Measurements from ENCODE around the gene HELZ.
"Not testable (repeated sequence)": the region's sequence is repeated elsewhere in the genome, so short reads cannot be mapped to it uniquely, and the experiment has no call there.

HELZ gene

DNA sequence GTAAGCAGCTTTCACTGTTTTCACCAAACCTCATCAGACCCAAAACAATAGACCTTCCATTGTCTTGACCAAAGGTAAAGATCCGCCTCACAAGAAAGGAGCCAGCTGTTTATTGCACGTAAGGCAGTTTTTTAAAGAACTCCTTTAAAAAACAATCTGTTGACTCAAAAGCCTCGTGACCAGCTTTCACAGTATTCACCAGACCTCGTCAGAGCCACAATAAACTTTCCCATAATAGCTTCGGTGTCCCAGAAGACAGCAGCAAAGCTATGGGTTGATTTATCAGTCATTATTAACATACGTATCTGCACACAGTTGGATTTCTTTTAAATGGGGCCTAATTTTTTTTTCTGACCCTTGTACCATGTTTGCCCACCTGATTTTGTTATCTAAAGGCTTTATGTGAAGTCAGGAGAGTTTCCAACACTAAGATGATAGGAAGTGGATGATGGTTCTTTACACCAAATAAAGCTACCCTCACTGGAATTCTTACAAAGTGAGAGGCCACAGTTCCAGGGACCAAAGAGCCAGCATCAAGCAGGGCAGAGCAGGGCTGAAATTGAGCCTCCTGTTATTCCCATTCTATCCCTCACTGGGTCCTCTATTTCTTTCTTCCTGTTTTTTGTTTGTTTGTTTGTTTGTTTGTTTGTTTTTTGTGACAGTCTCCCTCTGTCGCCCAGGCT is 17.6 kb upstream of the HELZ start:
- H3K4me3 ChIP-seq (ENCODE audit: low read length) = no peak overlapping the region
- H3K9ac ChIP-seq (ENCODE audit: low read depth, low read length) = no peak overlapping the region
- 79% methylated on average over 7 of the region's 7 CpGs for WGBS
- peaks cover 7% of the 10 kb centered on the region; the same call in 1 of the 2 replicates for H3K4me1 ChIP-seq (ENCODE audit: insufficient read depth, low read length)
- no peaks in the 10 kb centered on the region for H3K36me3 ChIP-seq (ENCODE audit: insufficient read depth, low read length)
- H3K27me3 ChIP-seq (ENCODE audit: insufficient read depth, low read length) = no peaks in the 10 kb centered on the region
- no peak overlapping the region for H3K27ac ChIP-seq (ENCODE audit: low read depth, low read length)
- H3K9me3 ChIP-seq (ENCODE audit: insufficient read depth, low read depth, low read length) = no peaks in the 10 kb centered on the region

DNA sequence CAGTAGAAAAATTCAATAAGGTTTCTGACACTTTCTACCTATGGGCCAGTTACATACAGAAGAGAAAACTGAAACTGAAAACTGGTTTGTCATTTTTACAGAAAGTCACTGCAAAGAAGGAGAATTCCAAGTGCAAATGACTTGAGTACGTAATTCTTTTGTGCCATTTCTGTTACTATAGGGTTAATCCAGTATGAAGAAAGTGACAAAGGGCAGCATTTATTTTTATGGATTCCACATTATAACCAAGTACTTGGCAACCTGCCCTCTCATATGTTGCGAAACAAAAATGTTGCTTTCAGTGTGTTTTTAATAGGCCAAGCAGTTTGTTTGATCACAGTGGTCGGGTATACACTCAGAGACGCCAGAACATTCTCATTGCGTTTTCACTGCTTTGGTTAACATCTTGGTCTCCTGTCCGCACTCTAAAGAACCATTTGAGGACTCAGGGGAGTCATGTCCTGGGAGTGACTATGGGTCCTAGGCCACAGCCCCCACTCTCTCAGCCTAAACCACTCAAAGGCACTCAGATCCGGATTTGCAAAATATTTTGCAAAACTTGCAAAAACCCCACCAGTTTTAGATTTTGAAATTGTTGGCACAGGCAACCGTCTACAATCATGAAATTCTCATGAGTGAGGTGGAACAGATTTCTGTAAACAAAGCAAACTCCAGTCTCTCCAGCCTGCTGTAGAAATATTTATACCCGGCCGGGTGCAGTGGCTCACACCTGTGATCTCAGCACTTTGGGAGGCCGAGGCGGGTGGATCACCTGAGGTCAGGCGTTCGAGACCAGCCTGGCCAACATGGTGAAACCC is 15.4 kb upstream of the HELZ start:
- 95% methylated on average over 14 of the region's 14 CpGs for WGBS
- H3K36me3 ChIP-seq (ENCODE audit: insufficient read depth, low read length) = no peaks in the 10 kb centered on the region
- H3K27ac ChIP-seq (ENCODE audit: low read depth, low read length) = no peak overlapping the region
- no peaks in the 10 kb centered on the region for H3K27me3 ChIP-seq (ENCODE audit: insufficient read depth, low read length)
- H3K4me1 ChIP-seq (ENCODE audit: insufficient read depth, low read length) = peaks cover 8% of the 10 kb centered on the region; the same call in 1 of the 2 replicates
- no peak overlapping the region for H3K4me3 ChIP-seq (ENCODE audit: low read length)
- peaks cover 6% of the 10 kb centered on the region; the same call in 1 of the 2 replicates for H3K9me3 ChIP-seq (ENCODE audit: insufficient read depth, low read depth, low read length)
- H3K9ac ChIP-seq (ENCODE audit: low read depth, low read length) = no peak overlapping the region

DNA sequence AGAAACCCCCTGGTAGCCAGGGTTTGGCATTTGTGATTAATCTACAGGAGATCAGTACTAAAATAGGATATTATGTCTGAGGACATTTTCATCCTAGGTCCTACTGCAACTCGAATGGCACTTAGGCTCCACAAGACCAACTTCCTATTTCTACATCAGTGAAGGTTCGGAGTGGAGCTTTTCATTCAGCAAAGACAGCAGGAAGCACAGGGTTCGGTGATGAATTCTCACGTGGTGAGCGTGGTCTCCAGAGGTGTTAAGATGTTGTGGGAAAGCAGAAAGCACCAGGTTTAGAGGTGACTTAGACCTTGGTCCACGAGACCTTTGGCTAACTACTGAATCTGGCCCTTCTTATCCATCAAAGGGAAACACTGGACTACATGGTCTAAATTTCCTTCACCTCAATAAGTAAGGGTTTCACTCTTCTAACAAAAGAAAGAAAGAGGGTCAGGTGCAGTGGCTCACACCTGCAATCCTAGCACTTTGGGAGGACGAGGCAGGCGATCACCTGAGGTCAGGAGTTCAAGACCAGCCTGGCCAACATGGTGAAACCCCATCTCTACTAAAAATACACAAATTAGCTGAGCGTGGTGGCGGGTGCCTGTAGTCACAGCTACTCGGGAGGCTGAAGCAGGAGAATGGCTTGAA is 13.9 kb upstream of the HELZ start:
- Histone ChIP-seq H3K9ac (ENCODE audit: low read depth, low read length) (no peak overlapping the region), H3K36me3 (ENCODE audit: insufficient read depth, low read length) (no peaks in the 10 kb centered on the region), H3K4me1 (ENCODE audit: insufficient read depth, low read length) (peaks cover 8% of the 10 kb centered on the region; the same call in 1 of the 2 replicates), H3K27ac (ENCODE audit: low read depth, low read length) (no peak overlapping the region), H3K4me3 (ENCODE audit: low read length) (no peak overlapping the region), H3K9me3 (ENCODE audit: insufficient read depth, low read depth, low read length) (peaks cover 6% of the 10 kb centered on the region; the same call in 1 of the 2 replicates), H3K27me3 (ENCODE audit: insufficient read depth, low read length) (no peaks in the 10 kb centered on the region)
- 89% methylated on average over 11 of the region's 11 CpGs for WGBS

DNA sequence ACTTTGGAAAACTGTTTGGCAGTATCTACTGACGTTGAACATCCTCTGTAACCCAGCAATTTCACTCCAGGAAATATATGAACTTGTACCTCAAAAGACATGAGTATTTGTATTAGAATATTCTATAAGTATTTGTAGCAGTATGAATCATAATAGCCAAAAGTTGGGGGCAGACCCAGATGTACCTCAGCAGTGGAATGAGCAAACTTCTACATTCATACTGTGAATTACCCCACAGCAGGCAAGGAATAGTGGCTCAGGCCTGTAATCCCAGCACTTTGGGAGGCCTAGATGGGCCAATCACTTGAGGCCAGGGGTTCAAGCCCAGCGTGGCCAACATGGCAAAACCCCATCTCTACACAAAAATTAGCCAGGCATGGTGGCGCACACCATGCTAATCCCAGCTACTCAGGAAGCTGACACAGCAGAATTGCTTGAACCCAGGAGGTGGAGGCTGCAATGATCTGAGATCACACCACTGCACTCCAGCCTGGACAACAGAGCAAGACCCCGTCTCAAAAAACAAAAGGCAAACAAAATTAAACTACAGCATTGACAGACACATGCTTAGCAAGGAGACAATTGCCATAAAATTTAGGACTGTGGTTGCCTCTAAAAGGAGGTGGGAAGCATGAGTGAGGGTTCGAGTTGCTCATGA is 11.2 kb upstream of the HELZ start:
- Histone ChIP-seq H3K9ac (ENCODE audit: low read depth, low read length) (no peak overlapping the region), H3K27ac (ENCODE audit: low read depth, low read length) (no peak overlapping the region), H3K4me1 (ENCODE audit: insufficient read depth, low read length) (peaks cover 5% of the 10 kb centered on the region; the same call in 1 of the 2 replicates), H3K4me3 (ENCODE audit: low read length) (no peak overlapping the region), H3K36me3 (ENCODE audit: insufficient read depth, low read length) (no peaks in the 10 kb centered on the region), H3K9me3 (ENCODE audit: insufficient read depth, low read depth, low read length) (peaks cover 6% of the 10 kb centered on the region; the same call in 1 of the 2 replicates), H3K27me3 (ENCODE audit: insufficient read depth, low read length) (no peaks in the 10 kb centered on the region)
- WGBS = 93% methylated on average over 5 of the region's 5 CpGs

DNA sequence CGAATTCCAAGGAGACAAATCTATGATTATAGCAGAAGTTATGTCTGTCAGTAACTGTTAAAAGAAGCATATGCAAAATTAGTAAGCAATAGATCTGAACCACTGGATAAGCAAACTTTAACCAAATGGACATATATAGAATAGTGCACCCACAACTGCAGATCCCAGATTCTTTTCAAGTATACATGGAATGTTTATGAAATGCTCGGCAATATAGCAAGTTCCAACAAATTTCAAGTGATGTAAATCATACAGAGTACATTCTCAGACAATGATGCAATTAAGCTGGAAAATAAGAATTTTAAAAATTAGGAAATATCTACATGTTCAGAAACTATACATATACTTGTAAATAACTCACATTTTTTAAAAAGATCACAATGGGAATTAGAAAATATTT is 8.4 kb upstream of the HELZ start:
- Histone ChIP-seq H3K27me3 (ENCODE audit: insufficient read depth, low read length) (no peaks in the 10 kb centered on the region), H3K9me3 (ENCODE audit: insufficient read depth, low read depth, low read length) (peaks cover 6% of the 10 kb centered on the region; the same call in 1 of the 2 replicates), H3K9ac (ENCODE audit: low read depth, low read length) (no peak overlapping the region), H3K36me3 (ENCODE audit: insufficient read depth, low read length) (no peaks in the 10 kb centered on the region), H3K4me3 (ENCODE audit: low read length) (no peak overlapping the region), H3K4me1 (ENCODE audit: insufficient read depth, low read length) (peaks cover 5% of the 10 kb centered on the region; the same call in 1 of the 2 replicates), H3K27ac (ENCODE audit: low read depth, low read length) (no peak overlapping the region)
- WGBS = 100% methylated on average over 2 of the region's 2 CpGs

DNA sequence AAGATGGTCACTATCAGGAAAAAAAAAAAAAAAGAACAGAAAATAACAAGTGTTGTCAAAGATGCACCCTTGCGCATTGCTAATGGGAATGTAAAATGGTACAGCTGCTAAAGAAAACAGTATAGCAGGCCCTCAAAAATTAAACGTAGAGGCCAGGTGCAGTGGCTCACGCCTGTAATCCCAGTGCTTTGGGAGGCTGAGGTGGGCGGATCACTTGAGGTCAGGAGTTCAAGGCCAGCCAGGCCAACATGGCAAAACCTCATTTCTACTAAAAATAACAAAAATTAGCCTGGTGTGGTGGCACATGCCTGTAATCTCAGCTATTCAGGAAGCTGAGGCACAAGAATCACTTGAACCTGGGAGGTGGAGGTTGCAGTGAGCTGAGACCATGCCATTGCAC is 6.6 kb upstream of the HELZ start:
- not testable (repeated sequence) for H3K27ac ChIP-seq (ENCODE audit: low read depth, low read length); H3K27me3 ChIP-seq (ENCODE audit: insufficient read depth, low read length); H3K36me3 ChIP-seq (ENCODE audit: insufficient read depth, low read length); H3K4me3 ChIP-seq (ENCODE audit: low read length); H3K9ac ChIP-seq (ENCODE audit: low read depth, low read length); H3K9me3 ChIP-seq (ENCODE audit: insufficient read depth, low read depth, low read length); H3K4me1 ChIP-seq (ENCODE audit: insufficient read depth, low read length)
- 89% methylated on average over 4 of the region's 4 CpGs for WGBS

DNA sequence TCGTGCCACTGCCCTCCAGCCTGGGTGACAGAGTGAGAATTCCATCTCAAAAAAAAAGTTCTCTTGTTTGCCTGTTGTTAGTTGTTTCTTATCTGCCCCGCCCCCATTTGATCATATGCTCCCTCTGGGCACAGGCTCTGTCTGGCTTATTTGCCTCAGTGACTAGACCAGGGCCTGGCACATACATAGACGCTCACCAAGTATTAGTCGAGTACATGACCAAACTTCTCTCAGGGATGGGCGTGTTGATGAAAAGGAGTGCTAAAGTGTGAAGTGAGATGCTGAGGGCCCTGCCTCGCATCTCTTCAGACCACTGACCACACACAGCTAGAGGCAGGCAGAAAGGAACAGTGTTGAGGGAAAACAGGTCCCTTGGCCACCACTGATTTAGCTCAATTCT is 3.3 kb upstream of the HELZ start:
- H3K27ac ChIP-seq (ENCODE audit: low read depth, low read length) = no peak overlapping the region
- no peaks in the 10 kb centered on the region for H3K27me3 ChIP-seq (ENCODE audit: insufficient read depth, low read length)
- no peaks in the 10 kb centered on the region for H3K36me3 ChIP-seq (ENCODE audit: insufficient read depth, low read length)
- H3K9ac ChIP-seq (ENCODE audit: low read depth, low read length) = no peak overlapping the region
- peaks cover 7% of the 10 kb centered on the region; the same call in 1 of the 2 replicates for H3K4me1 ChIP-seq (ENCODE audit: insufficient read depth, low read length)
- WGBS = 97% methylated on average over 6 of the region's 6 CpGs
- H3K9me3 ChIP-seq (ENCODE audit: insufficient read depth, low read depth, low read length) = no peaks in the 10 kb centered on the region
- no peak overlapping the region for H3K4me3 ChIP-seq (ENCODE audit: low read length)

DNA sequence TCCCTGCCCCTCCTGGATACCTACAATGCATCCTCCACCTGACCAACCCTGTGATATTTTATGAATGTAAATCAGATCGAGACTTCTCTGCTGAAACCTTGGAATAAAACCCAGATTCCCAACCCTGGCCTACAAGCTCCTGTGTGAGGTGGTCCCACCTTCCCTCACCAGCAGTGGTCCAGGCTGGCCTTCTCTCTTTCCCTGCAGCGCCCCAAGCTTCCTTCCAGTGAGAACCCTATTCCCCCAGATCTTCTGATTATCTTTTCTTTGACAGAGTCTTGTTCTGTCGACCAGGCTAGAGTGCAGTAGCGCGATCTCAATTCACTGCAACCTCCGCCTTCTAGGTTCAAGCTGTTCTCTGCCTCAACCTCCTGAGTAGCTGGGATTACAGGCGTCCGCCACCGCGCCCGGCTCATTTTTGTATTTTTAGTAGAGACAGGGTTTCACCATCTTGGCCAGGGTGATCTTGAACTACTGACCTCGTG is 2.5 kb upstream of the HELZ start:
- Histone ChIP-seq H3K4me1 (ENCODE audit: insufficient read depth, low read length) (peaks cover 7% of the 10 kb centered on the region; the same call in 1 of the 2 replicates), H3K27me3 (ENCODE audit: insufficient read depth, low read length) (no peaks in the 10 kb centered on the region), H3K4me3 (ENCODE audit: low read length) (no peak overlapping the region; the same call in 1 of the 2 replicates), H3K27ac (ENCODE audit: low read depth, low read length) (no peak overlapping the region; the same call in 1 of the 2 replicates), H3K9me3 (ENCODE audit: insufficient read depth, low read depth, low read length) (no peaks in the 10 kb centered on the region), H3K36me3 (ENCODE audit: insufficient read depth, low read length) (0 out of 2 replicates have a peak, but pooled peaks cover 2% of the 10 kb centered on the region), H3K9ac (ENCODE audit: low read depth, low read length) (no peak overlapping the region)
- 95% methylated on average over 12 of the region's 12 CpGs for WGBS

DNA sequence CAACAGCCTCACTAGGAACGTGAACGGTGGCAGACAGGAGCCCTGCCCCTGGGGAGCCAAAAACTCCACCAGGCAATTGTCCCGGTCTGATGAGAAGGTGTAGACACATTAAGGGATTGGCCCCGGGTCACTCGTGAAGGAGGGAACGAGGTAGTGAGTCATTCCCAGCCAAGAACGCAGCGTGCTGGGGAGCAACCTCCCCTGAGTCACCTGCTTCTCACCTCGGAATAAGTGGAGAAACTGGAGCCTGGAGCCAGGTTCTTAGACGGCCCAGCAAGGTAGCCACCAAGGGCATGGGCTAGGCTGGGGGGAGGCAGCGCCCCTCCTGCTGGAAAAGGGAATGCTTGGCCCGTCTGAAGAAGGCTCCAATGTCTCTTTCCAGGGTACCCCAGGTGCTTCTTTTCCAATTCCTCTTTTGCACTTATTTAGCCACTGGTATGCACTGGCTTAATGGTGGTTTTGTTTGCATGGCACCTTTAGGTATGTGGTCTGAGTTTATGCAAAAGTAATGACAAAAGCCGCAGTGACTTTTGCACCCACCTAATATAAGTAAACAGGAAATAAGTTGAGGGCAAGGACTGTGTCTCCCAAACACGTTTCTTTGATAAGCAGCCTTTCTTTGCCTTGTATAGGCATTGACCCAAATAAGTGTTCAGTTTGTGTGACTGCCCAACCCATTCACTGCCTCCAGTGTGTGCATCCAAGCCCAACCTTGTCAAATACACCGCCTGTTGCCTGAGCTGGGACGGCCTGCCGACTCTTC is 1.8 kb upstream of the HELZ start:
- H3K4me1 ChIP-seq (ENCODE audit: insufficient read depth, low read length) = peaks cover 7% of the 10 kb centered on the region; the same call in 1 of the 2 replicates
- peak overlapping the region; percentile 94 for H3K9ac ChIP-seq (ENCODE audit: low read depth, low read length)
- H3K27ac ChIP-seq (ENCODE audit: low read depth, low read length) = peak overlapping the region; percentile 96; the same call in 1 of the 2 replicates
- no peaks in the 10 kb centered on the region for H3K9me3 ChIP-seq (ENCODE audit: insufficient read depth, low read depth, low read length)
- peak overlapping the region; percentile 98 for H3K4me3 ChIP-seq (ENCODE audit: low read length)
- no peaks in the 10 kb centered on the region for H3K27me3 ChIP-seq (ENCODE audit: insufficient read depth, low read length)
- H3K36me3 ChIP-seq (ENCODE audit: insufficient read depth, low read length) = peaks cover 6% of the 10 kb centered on the region
- WGBS = 26% methylated on average over 17 of the region's 17 CpGs

DNA sequence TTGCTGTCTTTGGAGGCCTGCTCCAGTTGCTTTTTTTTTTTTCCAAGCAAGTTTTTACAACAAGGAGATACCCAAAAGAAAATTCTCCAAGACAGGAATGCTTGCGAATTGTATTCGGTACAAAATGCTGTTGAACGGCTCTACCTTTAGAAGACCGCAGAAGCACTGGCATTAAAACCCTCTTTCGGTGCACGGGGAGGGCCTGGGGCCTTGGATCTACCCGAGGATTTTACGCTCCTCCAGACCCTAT is 1.3 kb upstream of the HELZ start:
- Histone ChIP-seq H3K27me3 (ENCODE audit: insufficient read depth, low read length) (no peaks in the 10 kb centered on the region), H3K4me1 (ENCODE audit: insufficient read depth, low read length) (peaks cover 7% of the 10 kb centered on the region; the same call in 1 of the 2 replicates), H3K27ac (ENCODE audit: low read depth, low read length) (peak overlapping the region; percentile 96; the same call in 1 of the 2 replicates), H3K4me3 (ENCODE audit: low read length) (peak overlapping the region; percentile 98), H3K9me3 (ENCODE audit: insufficient read depth, low read depth, low read length) (no peaks in the 10 kb centered on the region), H3K36me3 (ENCODE audit: insufficient read depth, low read length) (peaks cover 11% of the 10 kb centered on the region), H3K9ac (ENCODE audit: low read depth, low read length) (peak overlapping the region; percentile 94)
- WGBS = 5% methylated on average over 8 of the region's 8 CpGs

Data from HUES64 (cell line).